Transverse colon (tissue), 4 donors: Measurements from ENCODE around the gene KRAS. TPM values are rescaled to one million over a fixed set of nuclear protein-coding genes. Genes with fewer than 3 reads are reported as not detected.

ENCODE experiments used
- DNase-seq: peaks from one replicate; pipeline ENCODE4 v3.0.0-alpha.2; 2019
- H3K27ac ChIP-seq, 4 donors: fragments of 200-600 bp; sonication (generic); 2 replicates each; pipeline ENCODE4 v1.5.1; 2016 to 2018; ENCODE audit warnings: inconsistent platforms in 4 of 4
- H3K27me3 ChIP-seq: fragments of 200-600 bp; sonication (generic); 2 replicates; pipeline ENCODE4 v1.5.1; 2017; ENCODE audit warnings: inconsistent platforms
- H3K36me3 ChIP-seq, 4 donors: fragments of 200-600 bp; sonication (generic); 2 replicates each; pipeline ENCODE4 v1.5.1; 2017 to 2019; ENCODE audit warnings: inconsistent platforms in 4 of 4
- H3K4me1 ChIP-seq, 4 donors: fragments of 200-600 bp; sonication (generic); 2 replicates each; pipeline ENCODE4 v1.5.1; 2017 to 2020; ENCODE audit warnings: inconsistent platforms in 4 of 4
- H3K4me3 ChIP-seq, 4 donors: fragments of 200-600 bp; sonication (generic); 1 replicate in 1 of 4; 2 replicates in 3 of 4; pipeline versions ENCODE4 v1.5.1 to v1.6.1; 2017 to 2019; ENCODE audit warnings: inconsistent platforms in 4 of 4
- H3K9me3 ChIP-seq, 2 donors: fragments of 200-600 bp; sonication (generic); 2 replicates each; pipeline ENCODE4 v1.5.1; 2017 to 2019; ENCODE audit warnings: inconsistent platforms in 2 of 2
- CTCF ChIP-seq, 5 experiments: fragments of 200-600 bp in 3 of 5; fragments of 450-650 bp in 2 of 5; sonication (generic) in 3 of 5; IDR thresholded peaks; 1 replicate in 2 of 5; 2 replicates in 3 of 5; pipeline ENCODE4 v1.5.1; 2016 to 2017; ENCODE audit warnings: antibody characterized with exemption in 5 of 5, inconsistent platforms in 3 of 5, mild to moderate bottlenecking in 2 of 5, moderate library complexity in 1 of 5
- EP300 ChIP-seq: sonication (generic); formaldehyde crosslinking; IDR thresholded peaks from one replicate; pipeline ENCODE4 v1.6.1; 2017; ENCODE audit warnings: antibody characterized with exemption, low read depth
- POLR2A ChIP-seq: fragments of 450-650 bp; IDR thresholded peaks from one replicate; pipeline ENCODE4 v1.6.1; 2016; ENCODE audit warnings: antibody characterized with exemption, mild to moderate bottlenecking, moderate library complexity
- POLR2AphosphoS5 ChIP-seq, 3 donors: sonication (generic); formaldehyde crosslinking; IDR thresholded peaks; one replicate each; pipeline ENCODE4 v1.6.1; 2016; ENCODE audit warnings: antibody characterized with exemption in 3 of 3
- WGBS, 2 donors: methylation state at CpG; one replicate each; pipeline ENCODE4 v1.1.5; 2018; ENCODE audit warnings: low coverage in 1 of 2; 5-methylcytosine and 5-hydroxymethylcytosine counted together
- in situ Hi-C, 4 donors: fragments of 200-750 bp; cut with MboI; loops; one replicate each; pipeline versions ENCODE4 v1.15.0 to v1.15.1; 2017; ENCODE audit warnings: low sequenced_read_pairs in 3 of 4, low pct_ligation_motif_present in 1 of 4, low pct_unique_long_range_greater_than_20kb in 1 of 4
- intact Hi-C: fragments of 100-400 bp; cut with DNase I; formaldehyde crosslinking; loops from one replicate; pipeline ENCODE4 v1.15.1; 2023; ENCODE audit warnings: low total_unique reads
- total RNA-seq, 4 donors: library from RNA; depleted of rRNA; stranded (reverse); fragments of >200 nt; gene quantifications; one replicate each; pipeline ENCODE4 v1.1.0, GENCODE V29; 2016

The KRAS gene
- total RNA-seq, 4 donors from 2014 or later: 7.6 to 40.6 (median 30.5) TPM

GRCh38 chr12:25248732-25249131, 2.0 kb downstream of the KRAS start:
- Histone ChIP-seq H3K9me3 (no peaks in the 10 kb centered on the region), H3K36me3 (no peaks in the 10 kb centered on the region), H3K4me1 (peaks cover 0 to 36% (median 16%) of the 10 kb centered on the region in 4 donors), H3K27ac (no peak overlapping the region), H3K27me3 (no peaks in the 10 kb centered on the region), H3K4me3 (peak overlapping the region in 1 of 4 donors; percentile 98)
- intact Hi-C loops (loop anchor here (5.0 kb wide), 1 partner anchor 709 kb away; the partner anchor contains the start of gene RASSF8), in situ Hi-C loops (loop anchor here in 1 of 4 donors (5.0 kb wide), 1 partner anchor 134 kb away; no protein-coding TSS in a partner anchor)
- no peak for TF ChIP-seq CTCF (IDR thresholded peaks at IDR 0.05)
- WGBS, 2 donors: 98 to 100% methylated on average over 1 of the region's 1 CpG
- DNase-seq: no peak

- no peaks in the 10 kb centered on the region for H3K27me3 ChIP-seq
- in situ Hi-C loops (loop anchor here in 1 of 4 donors (5.0 kb wide), 1 partner anchor 134 kb away; no protein-coding TSS in a partner anchor), intact Hi-C loops (loop anchor here (5.0 kb wide), 1 partner anchor 709 kb away; the partner anchor contains the start of gene RASSF8)
- H3K36me3 ChIP-seq: no peaks in the 10 kb centered on the region
- no peak overlapping the region for H3K4me3 ChIP-seq
- 94 to 97% methylated on average over 3 to 20 of the region's 20 CpGs for WGBS, 2 donors
- no peaks in the 10 kb centered on the region for H3K9me3 ChIP-seq
- peaks cover 0 to 42% (median 16%) of the 10 kb centered on the region in 4 donors for H3K4me1 ChIP-seq
- no peak overlapping the region for H3K27ac ChIP-seq
- no peak for DNase-seq
- TF ChIP-seq CTCF (IDR thresholded peaks at IDR 0.05): no peak
- no peak for TF ChIP-seq POLR2AphosphoS5 (IDR thresholded peaks at IDR 0.05)
- no peak for TF ChIP-seq EP300
- no peak for TF ChIP-seq POLR2A
These were observed 2.6 kb downstream of the KRAS start for GRCh38 chr12:25248137-25248536.

- Histone ChIP-seq H3K27ac (no peak overlapping the region), H3K9me3 (no peaks in the 10 kb centered on the region), H3K4me1 (peaks cover 0 to 49% (median 10%) of the 10 kb centered on the region in 4 donors), H3K27me3 (no peaks in the 10 kb centered on the region), H3K4me3 (no peak overlapping the region), H3K36me3 (no peaks in the 10 kb centered on the region)
- in situ Hi-C loops: loop anchor here in 1 of 4 donors (5.0 kb wide), 1 partner anchor 137 kb away; no protein-coding TSS in a partner anchor
- DNase-seq: no peak
- TF ChIP-seq POLR2A (no peak), POLR2AphosphoS5 (IDR thresholded peaks at IDR 0.05) (no peak), CTCF (IDR thresholded peaks at IDR 0.05) (no peak), EP300 (no peak)
- 93 to 95% methylated on average over 6 of the region's 6 CpGs for WGBS, 2 donors
- intact Hi-C loops: loop anchor here (5.0 kb wide), 1 partner anchor 712 kb away; the partner anchor contains the start of gene RASSF8
These were observed 5.2 kb downstream of the KRAS start for GRCh38 chr12:25245491-25245890.

- Histone ChIP-seq H3K4me1 (peaks cover 0 to 38% (median 0%) of the 10 kb centered on the region in 4 donors), H3K27ac (peak overlapping the region in 3 of 4 donors; percentile 20 to 51 (median 44)), H3K9me3 (no peaks in the 10 kb centered on the region), H3K27me3 (no peaks in the 10 kb centered on the region), H3K4me3 (no peak overlapping the region), H3K36me3 (no peaks in the 10 kb centered on the region)
- in situ Hi-C loops: no loop called here
- no peak for TF ChIP-seq EP300
- intact Hi-C loops: no loop called here
- DNase-seq: no peak
These were observed 7.1 kb downstream of the KRAS start for GRCh38 chr12:25243680-25243990.
